ENCODE results near the gene EPB41L1. TPM values are rescaled to one million over a fixed set of nuclear protein-coding genes. Genes with fewer than 3 reads are reported as not detected.

EPB41L1 gene
- total and polyA plus RNA-seq, 2 experiments from 2014 or later, result 24.1 to 48.7 TPM

- H3F3A ChIP-seq (replicated peaks; ENCODE audit: low read depth), result no peaks in the 10 kb centered on the region
- H3K9me3 Mint-ChIP-seq, result no peaks in the 10 kb centered on the region; the same call in 2 of the 3 replicates
- peaks cover 6% of the 10 kb centered on the region for H3K27me3 Mint-ChIP-seq (ENCODE audit: insufficient read depth, low read depth, poor library complexity)
- TF ChIP-seq EZH2phosphoT487 (IDR thresholded peaks at IDR 0.05; ENCODE audit: unreplicated experiment), result no peak
- no peak for TF ChIP-seq NANOG (IDR thresholded peaks at IDR 0.05; ENCODE audit: borderline replicate concordance)
- no peak for TF ChIP-seq CREB1 (CRISPR knock-in tag; IDR thresholded peaks at IDR 0.05; ENCODE audit: low read depth)
- TF ChIP-seq ZNF462 (CRISPR knock-in tag; IDR thresholded peaks at IDR 0.05), result no peak
- no peak for TF ChIP-seq REST (IDR thresholded peaks at IDR 0.05; ENCODE audit: unreplicated experiment)
- TF ChIP-seq ZNF331 (CRISPR knock-in tag; IDR thresholded peaks at IDR 0.05; ENCODE audit: low read depth), result no peak
- no peak for TF ChIP-seq CTCF (conservative IDR thresholded peaks at IDR 0.05; ENCODE audit: low read depth in 2 of 2)
- TF ChIP-seq JUNB (IDR thresholded peaks at IDR 0.05; ENCODE audit: unreplicated experiment), result no peak
- TF ChIP-seq ZNF114 (CRISPR knock-in tag; IDR thresholded peaks at IDR 0.05), result no peak
- no peak for TF ChIP-seq ETS1 (IDR thresholded peaks at IDR 0.05)
- no peak for TF ChIP-seq POLR2AphosphoS5 (IDR thresholded peaks at IDR 0.05; ENCODE audit: low read depth)
- no peak for TF ChIP-seq STAT1 (IDR thresholded peaks at IDR 0.05; ENCODE audit: unreplicated experiment)
- no peak for TF ChIP-seq EZH2 (IDR thresholded peaks at IDR 0.05; ENCODE audit: low read depth, unreplicated experiment)
- no peaks in the 10 kb centered on the region for H3K9me2 ChIP-seq (ENCODE audit: insufficient read depth)
- no peaks in the 10 kb centered on the region for H3K27me3 ChIP-seq (ENCODE audit: insufficient read depth)
- DNase-seq (ENCODE audit: low spot score) (no peak), ATAC-seq (no peak)
- H3K4me2 ChIP-seq, result no peak overlapping the region
- no peaks in the 10 kb centered on the region for H3K36me3 ChIP-seq (ENCODE audit: insufficient read depth)
- H3K4me1 Mint-ChIP-seq, result peaks cover 11% of the 10 kb centered on the region
- H3K27ac Mint-ChIP-seq, result 0 out of 2 replicates have a peak overlapping the region, but pooled peaks have one; percentile 23
- H2AFZ ChIP-seq, result no peak overlapping the region
- H3K36me3 Mint-ChIP-seq (ENCODE audit: low read depth), result no peaks in the 10 kb centered on the region
- no peak overlapping the region for H3K27ac ChIP-seq (ENCODE audit: low read depth)
- H3K79me2 ChIP-seq (replicated peaks; ENCODE audit: insufficient read depth), result no peaks in the 10 kb centered on the region
- H4K20me1 ChIP-seq (replicated peaks; ENCODE audit: insufficient read depth), result no peaks in the 10 kb centered on the region
- no peak overlapping the region for H3K4me3 Mint-ChIP-seq
- no peak overlapping the region for H3K4me3 ChIP-seq
- H3K4me1 ChIP-seq (ENCODE audit: insufficient read depth), result no peaks in the 10 kb centered on the region; the same call in 1 of the 2 replicates
Measured at GRCh38 chr20:36129160-36129543, 25.4 kb upstream of the EPB41L1 start.
